ENCODE measurements around the gene TMEM163.
A peak's percentile ranks its signal among the peaks of the same experiment; 100 is the strongest.

TMEM163 gene

GRCh38 chr2:134693359-134694330, 25.2 kb downstream of the TMEM163 start:
- DNase-seq (ENCODE audit: low read depth in 2 of 2) = no peak

- no peak for DNase-seq (ENCODE audit: low read depth in 2 of 2)
Observed at GRCh38 chr2:134692499-134692898, 26.3 kb downstream of the TMEM163 start.

GRCh38 chr2:134690629-134691215, 28.1 kb downstream of the TMEM163 start:
- DNase-seq (ENCODE audit: low read depth in 2 of 2) = no peak

- DNase-seq (ENCODE audit: low read depth in 2 of 2) = no peak
Observed at GRCh38 chr2:134689315-134689714, 29.5 kb downstream of the TMEM163 start.

- no peak for DNase-seq (ENCODE audit: low read depth in 2 of 2)
Observed at GRCh38 chr2:134685967-134686366, 32.8 kb downstream of the TMEM163 start.

GRCh38 chr2:134683561-134684112, 35.2 kb downstream of the TMEM163 start:
- DNase-seq (ENCODE audit: low read depth in 2 of 2) = no peak

- DNase-seq (ENCODE audit: low read depth in 2 of 2) = no peak
Observed at GRCh38 chr2:134682726-134683125, 36.1 kb downstream of the TMEM163 start.

- no peak for DNase-seq (ENCODE audit: low read depth in 2 of 2)
Observed at GRCh38 chr2:134681201-134681600, 37.6 kb downstream of the TMEM163 start.

- DNase-seq (ENCODE audit: low read depth in 2 of 2) = no peak
Observed at GRCh38 chr2:134679745-134680144, 39.1 kb downstream of the TMEM163 start.

GRCh38 chr2:134679294-134679693, 39.5 kb downstream of the TMEM163 start:
- no peak for DNase-seq (ENCODE audit: low read depth in 2 of 2)

- DNase-seq (ENCODE audit: low read depth in 2 of 2) = no peak
Observed at GRCh38 chr2:134677856-134678756, 40.7 kb downstream of the TMEM163 start.

- DNase-seq (ENCODE audit: low read depth in 2 of 2) = no peak
Observed at GRCh38 chr2:134676960-134677359, 41.8 kb downstream of the TMEM163 start.

- no peak for DNase-seq (ENCODE audit: low read depth in 2 of 2)
Observed at GRCh38 chr2:134675314-134675713, 43.5 kb downstream of the TMEM163 start.

GRCh38 chr2:134674687-134675086, 44.1 kb downstream of the TMEM163 start:
- DNase-seq (ENCODE audit: low read depth in 2 of 2) = no peak

- no peak for DNase-seq (ENCODE audit: low read depth in 2 of 2)
Observed at GRCh38 chr2:134671513-134671912, 47.3 kb downstream of the TMEM163 start.

- no peak for DNase-seq (ENCODE audit: low read depth in 2 of 2)
Observed at GRCh38 chr2:134670955-134671354, 47.8 kb downstream of the TMEM163 start.

- no peak for DNase-seq (ENCODE audit: low read depth in 2 of 2)
Observed at GRCh38 chr2:134669731-134670669, 48.8 kb downstream of the TMEM163 start.

- DNase-seq (ENCODE audit: low read depth in 2 of 2) = peak; percentile 26 to 61
Observed at GRCh38 chr2:134668821-134669220, 50.0 kb downstream of the TMEM163 start.

- DNase-seq (ENCODE audit: low read depth in 2 of 2) = no peak
Observed at GRCh38 chr2:134667541-134667940, 51.3 kb downstream of the TMEM163 start.

- DNase-seq (ENCODE audit: low read depth in 2 of 2) = no peak
Observed at GRCh38 chr2:134667081-134667480, 51.7 kb downstream of the TMEM163 start.

All from activated CD4-positive, alpha-beta T cell treated with anti-CD3 and anti-CD28 coated beads for 24 hours (primary cell).